DND-41 (cell line): ENCODE measurements around the gene MYH11.

Experiments
- EZH2 ChIP-seq: IDR thresholded peaks from 3 replicates; pipeline ENCODE4 v1.6.1; 2012; ENCODE audit warnings: borderline replicate concordance, low read depth, mild to moderate bottlenecking, moderate library complexity, low read length, inconsistent platforms; ENCODE audit not compliant: severe bottlenecking
- TF ChIP-seq, protein P1 (sequence below): IDR thresholded peaks from 2 replicates; pipeline ENCODE4 v1.5.1; 2012; ENCODE audit warnings: borderline replicate concordance, low read length, moderate library complexity, mild to moderate bottlenecking; ENCODE audit not compliant: poor library complexity, severe bottlenecking; ENCODE audit errors: extremely low read depth

DNA sequence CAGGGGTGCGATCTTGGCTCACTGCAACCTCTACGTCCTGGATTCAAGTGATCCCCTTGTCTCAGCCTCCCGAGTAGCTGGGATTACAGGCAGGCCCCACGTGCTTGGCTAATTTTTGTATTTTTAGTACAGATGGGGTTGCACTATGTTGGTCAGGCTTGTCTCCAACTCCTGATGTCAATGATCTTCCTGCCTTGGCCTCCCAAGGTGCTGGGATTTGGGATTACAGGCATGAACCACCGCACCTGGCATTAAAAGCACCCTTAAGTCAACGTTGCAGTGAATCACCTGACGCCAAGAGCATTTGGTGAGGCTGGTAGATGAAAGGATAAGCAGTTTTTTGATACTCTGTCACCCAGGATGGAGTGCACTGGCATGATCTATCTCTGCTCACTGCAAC, 147.8 kb downstream of the MYH11 start:
- TF ChIP-seq, protein P1, sequence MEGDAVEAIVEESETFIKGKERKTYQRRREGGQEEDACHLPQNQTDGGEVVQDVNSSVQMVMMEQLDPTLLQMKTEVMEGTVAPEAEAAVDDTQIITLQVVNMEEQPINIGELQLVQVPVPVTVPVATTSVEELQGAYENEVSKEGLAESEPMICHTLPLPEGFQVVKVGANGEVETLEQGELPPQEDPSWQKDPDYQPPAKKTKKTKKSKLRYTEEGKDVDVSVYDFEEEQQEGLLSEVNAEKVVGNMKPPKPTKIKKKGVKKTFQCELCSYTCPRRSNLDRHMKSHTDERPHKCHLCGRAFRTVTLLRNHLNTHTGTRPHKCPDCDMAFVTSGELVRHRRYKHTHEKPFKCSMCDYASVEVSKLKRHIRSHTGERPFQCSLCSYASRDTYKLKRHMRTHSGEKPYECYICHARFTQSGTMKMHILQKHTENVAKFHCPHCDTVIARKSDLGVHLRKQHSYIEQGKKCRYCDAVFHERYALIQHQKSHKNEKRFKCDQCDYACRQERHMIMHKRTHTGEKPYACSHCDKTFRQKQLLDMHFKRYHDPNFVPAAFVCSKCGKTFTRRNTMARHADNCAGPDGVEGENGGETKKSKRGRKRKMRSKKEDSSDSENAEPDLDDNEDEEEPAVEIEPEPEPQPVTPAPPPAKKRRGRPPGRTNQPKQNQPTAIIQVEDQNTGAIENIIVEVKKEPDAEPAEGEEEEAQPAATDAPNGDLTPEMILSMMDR: no peak
- no peak for TF ChIP-seq EZH2
